GM21528 (cell line): ENCODE measurements around the gene FYN.
"Not testable (repeated sequence)": the region's sequence is repeated elsewhere in the genome, so short reads cannot be mapped to it uniquely, and the experiment has no call there.

Experiments
- ATAC-seq: cut with Tn5 transposase; IDR thresholded peaks from one replicate; pipeline ENCODE4 v1.9.1; 2021; ENCODE audit warnings: mild to moderate bottlenecking, moderate library complexity; ENCODE audit not compliant: unreplicated experiment, low FRiP score

Gene FYN

GRCh38 chr6:111795558-111795957 lies 77.7 kb downstream of the FYN start:
- ATAC-seq: no peak

DNA sequence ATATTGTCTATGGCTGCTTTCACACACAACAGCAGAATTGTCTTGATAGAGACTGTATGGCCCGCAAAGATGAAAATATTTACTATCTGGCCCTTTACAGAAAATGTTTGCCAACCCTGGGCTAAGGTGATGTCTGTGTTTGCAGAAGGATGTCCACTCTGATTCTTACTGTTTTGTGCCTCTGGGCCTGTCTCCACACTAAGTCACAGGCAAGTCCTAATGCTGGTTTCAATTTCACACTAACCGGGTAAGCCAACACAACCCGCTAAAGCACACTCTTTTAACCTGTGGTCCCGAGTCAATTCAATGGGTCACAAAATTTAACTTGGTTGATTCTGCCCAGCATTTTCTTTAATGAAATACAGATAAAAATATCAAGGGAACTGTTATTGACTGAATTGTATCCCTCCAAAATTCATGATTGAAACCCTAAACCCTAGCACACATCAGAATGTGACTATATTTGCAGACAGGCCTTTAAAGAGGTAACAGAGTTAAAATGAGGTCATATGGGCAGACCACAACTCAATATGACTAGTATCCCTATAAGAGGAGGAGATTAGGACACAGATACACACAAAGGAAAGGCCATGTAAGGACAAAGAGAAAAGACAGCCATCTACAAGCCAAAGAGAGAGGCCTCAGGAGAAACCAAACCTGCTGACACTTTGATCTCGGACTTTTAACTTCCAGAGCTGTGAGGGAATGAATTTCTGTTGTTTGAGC lies 78.4 kb downstream of the FYN start:
- ATAC-seq: no peak

DNA sequence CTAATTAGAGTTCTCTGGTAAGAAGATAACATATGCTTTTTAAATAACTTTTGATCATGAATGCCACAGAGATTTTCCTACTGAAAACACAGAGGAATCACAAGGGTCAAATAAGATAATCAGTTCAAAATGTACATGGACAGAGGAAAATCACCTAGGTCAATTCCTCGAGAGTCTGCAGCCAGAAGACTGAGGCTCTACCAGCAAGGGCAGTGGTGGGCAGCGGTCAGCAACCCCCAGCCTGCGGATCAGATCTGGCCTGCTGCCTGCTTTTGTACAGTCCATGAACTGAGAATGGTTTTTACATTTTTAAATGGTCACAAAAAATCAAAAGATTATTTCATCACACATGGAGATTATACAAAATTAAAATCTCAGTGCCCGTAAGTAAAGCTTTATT lies 79.0 kb downstream of the FYN start:
- ATAC-seq: no peak

GRCh38 chr6:111793711-111794111 lies 79.5 kb downstream of the FYN start:
- no peak for ATAC-seq

- no peak for ATAC-seq
Measured at GRCh38 chr6:111792914-111793700, 80.1 kb downstream of the FYN start.

GRCh38 chr6:111792241-111792640 lies 81.0 kb downstream of the FYN start:
- ATAC-seq: no peak

GRCh38 chr6:111791415-111791814 lies 81.8 kb downstream of the FYN start:
- ATAC-seq: no peak

DNA sequence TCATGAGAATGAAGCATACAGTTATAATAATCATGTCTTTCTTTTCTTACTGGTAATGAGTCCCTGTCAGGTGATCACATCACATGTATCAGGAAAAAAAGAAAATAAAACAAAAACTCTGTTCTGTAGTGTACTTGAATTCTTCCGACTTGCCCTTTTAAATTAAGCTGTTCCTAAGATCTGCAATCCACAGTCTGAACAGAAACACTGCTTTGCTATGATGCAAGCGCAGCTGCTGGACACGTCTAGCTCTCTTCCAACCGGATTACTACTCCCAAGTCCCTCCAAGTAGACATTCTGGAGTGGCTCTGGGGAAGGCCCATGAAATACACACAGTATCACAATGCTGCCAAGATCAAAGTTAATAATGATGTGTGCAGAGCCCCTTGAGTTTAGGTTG lies 83.7 kb downstream of the FYN start:
- ATAC-seq: no peak

DNA sequence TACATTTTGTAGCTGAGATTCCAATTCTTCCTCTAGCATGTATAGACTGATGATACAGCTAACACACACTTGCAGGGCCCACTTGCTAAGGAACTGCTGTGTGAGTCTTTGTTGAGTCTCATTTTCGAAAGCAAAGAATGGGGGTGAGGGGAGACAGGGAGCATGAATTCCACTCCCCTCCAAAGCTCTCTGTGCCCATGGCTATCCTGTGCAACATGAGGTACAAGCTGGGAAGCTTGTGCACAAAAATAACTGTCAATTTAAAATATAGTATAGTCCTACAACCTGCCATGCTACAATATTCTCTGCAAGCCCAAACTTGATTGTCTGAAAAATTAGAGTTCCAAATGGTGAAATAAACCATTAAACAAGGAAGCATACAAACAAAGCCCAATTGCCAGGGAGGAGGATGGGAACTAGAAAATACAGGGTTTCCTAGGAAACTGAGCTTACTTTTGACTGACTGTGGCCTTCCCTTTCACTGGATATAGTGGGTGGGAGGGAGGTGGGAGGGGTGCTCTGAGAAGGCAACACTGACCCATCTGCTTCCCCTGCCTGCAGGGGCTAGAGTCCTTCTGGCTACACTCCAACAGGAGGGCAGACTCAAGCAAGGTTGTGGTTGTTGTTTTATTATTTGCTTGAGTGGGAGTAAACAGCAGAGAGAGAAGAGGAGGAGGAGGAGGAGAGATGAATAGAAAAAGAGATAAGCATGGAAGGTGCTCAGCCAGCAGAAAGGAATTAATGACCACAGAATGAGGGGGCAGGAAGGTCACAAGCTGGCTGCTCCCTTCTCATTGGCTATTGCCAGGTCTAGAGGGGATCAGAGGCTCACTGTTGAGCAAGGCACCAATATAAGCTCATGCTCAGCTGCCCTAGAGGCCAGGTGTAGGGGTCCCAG lies 84.6 kb downstream of the FYN start:
- no peak for ATAC-seq

DNA sequence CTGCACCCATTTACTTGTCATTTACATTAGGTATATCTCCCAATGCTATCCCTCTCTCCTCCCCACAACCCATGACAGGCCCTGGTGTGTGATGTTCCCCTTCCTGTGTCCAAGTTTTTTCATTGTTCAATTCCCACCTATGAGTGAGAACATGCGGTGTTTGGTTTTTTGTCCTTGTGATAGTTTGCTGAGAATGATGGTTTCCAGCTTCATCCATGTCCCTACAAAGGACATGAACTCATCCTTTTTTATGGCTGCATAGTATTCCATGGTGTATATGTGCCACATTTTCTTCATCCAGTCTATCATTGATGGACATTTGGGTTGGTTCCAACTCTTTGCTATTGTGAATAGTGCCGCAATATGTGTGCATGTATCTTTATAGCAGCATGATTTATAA lies 87.1 kb downstream of the FYN start:
- ATAC-seq: not testable (repeated sequence)

GRCh38 chr6:111784433-111784832 lies 88.8 kb downstream of the FYN start:
- no peak for ATAC-seq

DNA sequence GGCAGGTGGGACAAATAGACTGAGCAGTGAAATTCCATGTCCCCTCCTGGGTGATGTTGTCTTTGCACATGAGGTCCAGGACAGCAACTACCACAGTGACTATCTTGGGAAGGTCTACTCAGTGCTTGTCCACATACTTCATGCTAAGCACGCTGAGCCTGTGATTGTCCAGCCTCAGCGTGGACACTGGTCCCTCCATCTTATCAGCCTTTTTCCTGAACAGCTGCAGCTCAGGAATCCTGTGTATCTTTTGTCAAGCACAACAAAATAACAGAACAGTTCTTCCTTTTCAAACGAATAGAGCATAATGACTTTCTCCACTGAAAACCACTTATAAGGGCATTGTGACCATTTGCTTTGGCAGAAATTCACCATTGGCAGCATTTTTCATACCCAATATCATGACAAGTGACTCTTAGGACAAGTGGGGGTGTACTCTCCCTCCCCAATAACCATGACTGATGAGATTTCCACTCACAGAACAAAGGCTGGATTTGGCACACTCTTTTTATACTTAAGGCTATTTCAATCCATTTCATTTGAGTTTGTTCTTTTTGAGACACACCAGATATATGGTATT lies 90.3 kb downstream of the FYN start:
- ATAC-seq: no peak

GRCh38 chr6:111782192-111782809 lies 91.0 kb downstream of the FYN start:
- no peak for ATAC-seq

GRCh38 chr6:111781041-111781708 lies 92.1 kb downstream of the FYN start:
- no peak for ATAC-seq

DNA sequence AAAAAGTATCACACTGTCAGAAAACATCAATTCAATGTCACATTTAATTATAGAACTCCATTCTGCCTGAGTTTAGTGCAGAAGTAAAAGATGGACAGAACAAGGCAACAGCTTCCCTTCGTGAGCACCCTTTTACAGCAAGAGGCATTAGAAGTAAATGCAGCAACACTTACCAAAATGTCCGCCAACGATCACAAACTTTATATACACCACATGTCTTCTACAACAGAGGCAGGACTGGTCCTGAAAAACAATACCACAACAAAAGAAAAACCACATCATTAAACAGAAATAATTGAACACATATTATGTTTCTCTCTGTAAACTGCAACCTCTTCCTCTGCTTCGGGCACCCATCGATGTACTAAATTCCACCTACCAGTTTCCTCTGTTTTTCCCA lies 92.9 kb downstream of the FYN start:
- ATAC-seq: no peak

GRCh38 chr6:111779660-111780059 lies 93.6 kb downstream of the FYN start:
- no peak for ATAC-seq

DNA sequence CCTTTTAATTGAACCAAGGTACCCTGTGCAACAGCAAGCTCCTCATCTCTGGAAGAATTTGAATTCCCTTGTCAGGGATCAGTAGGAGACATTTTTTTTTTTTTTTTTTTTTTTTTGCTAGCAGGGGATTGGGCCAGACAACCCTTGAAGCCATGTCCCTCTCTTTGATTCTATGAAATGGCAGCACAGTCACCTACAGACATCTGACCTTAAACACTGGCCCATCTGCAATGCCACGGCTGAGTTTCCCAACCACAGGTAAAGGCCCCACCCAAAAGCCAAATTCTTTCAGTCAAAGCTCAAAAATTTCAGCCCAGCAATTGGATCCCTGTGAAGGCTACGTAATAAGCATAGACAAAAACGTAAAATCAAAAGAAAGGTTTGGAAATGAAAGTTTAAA lies 94.2 kb downstream of the FYN start:
- no peak for ATAC-seq

DNA sequence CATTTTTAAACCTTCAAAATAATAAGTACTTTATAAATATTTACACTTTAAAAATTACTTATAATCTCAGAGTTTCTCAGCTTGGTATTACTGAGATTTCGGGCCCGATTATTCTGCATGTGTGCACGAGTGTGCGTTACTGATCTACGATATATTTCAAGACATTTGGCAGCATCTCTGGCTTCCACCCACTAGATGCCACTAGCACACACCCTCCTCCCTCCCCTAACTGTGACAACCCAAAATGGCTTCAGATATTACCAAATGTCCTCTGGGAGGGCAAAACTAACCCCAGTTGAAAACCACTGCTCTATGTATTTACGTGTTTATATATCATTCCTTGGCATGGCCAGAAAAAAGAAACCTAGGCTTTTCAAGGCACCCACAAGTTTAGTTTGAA lies 95.9 kb downstream of the FYN start:
- ATAC-seq: no peak

DNA sequence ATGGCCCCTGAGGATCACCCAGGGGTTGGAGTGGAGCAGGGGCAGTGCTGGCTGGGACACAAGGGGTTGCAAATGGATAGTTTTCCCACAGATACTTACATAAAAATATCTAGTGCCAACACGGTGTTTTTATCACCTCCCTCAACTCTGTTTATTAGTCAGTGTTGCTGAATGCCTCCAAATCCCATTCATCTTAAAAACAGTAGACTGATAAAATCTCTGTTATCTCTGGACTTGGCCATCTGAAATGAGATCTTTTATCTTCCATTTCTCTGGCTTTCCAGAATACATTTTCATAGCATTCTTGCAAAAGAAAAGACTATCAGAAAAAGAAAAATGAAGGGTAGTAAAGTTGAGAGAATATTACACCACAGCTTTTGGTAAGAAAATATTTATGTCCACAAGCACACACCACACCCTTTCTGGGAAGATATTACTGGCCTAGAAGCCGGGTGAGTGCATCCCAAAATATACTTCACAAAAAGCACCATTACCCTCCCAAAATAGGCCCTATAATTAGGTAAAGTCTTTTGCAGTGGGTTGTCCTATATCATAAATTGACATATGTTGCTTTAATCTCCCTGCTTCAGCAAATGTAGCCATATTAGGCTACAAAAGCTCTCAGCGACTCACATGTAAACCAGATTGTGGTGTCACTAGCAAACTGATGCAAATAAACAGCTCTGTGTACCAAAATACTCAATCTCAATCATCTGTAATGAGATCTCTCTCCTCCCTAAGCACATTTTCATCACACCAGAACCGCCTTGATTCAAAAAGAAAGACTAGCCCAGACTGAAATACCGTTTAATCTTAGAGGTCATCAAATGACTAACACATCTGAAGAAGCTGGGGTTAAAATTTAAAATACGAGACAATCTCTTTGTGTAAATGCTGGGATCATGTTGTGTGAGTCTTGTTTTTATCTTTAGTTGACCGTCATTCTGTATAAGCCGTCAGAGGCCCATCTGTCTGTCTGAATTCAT lies 96.7 kb downstream of the FYN start:
- no peak for ATAC-seq
